Right renal cortex interstitium (tissue), 3 donors: ENCODE data around the gene GRHL3. TPM values are rescaled to one million over a fixed set of nuclear protein-coding genes. Genes with fewer than 3 reads are reported as not detected.

Experiments
- DNase-seq, 3 donors: peaks; one replicate each; pipeline ENCODE4 v3.0.0-alpha.2; 2013; ENCODE audit warnings: low read depth in 3 of 3, low spot score in 2 of 3
- polyA plus RNA-seq, 3 donors: library from polyadenylated mRNA; unstranded; fragments of 120-200 nt; gene quantifications; one replicate each; pipeline ENCODE4 v1.2.1, GENCODE V29; 2013; ENCODE audit not compliant: insufficient read length in 3 of 3

GRHL3 gene
- polyA plus RNA-seq, 3 donors: 0.98 to 5.6 (median 3.6) TPM

GRCh38 chr1:24292887-24293286, 26.3 kb upstream of the GRHL3 start:
- DNase-seq: no peak

- no peak for DNase-seq
These were observed 25.5 kb upstream of the GRHL3 start for GRCh38 chr1:24293392-24294227.

- peak in 1 of 3 donors; percentile 40 for DNase-seq
These were observed 24.9 kb upstream of the GRHL3 start for GRCh38 chr1:24294228-24294672.

- peak in 2 of 3 donors; percentile 51 to 59 for DNase-seq
These were observed 24.3 kb upstream of the GRHL3 start for GRCh38 chr1:24294716-24295371.

GRCh38 chr1:24295535-24295934, 23.6 kb upstream of the GRHL3 start:
- no peak for DNase-seq

- DNase-seq: no peak
These were observed 21.8 kb upstream of the GRHL3 start for GRCh38 chr1:24297187-24297851.

- DNase-seq: no peak
These were observed 21.3 kb upstream of the GRHL3 start for GRCh38 chr1:24297852-24298232.

- no peak for DNase-seq
These were observed 20.6 kb upstream of the GRHL3 start for GRCh38 chr1:24298606-24299005.

- no peak for DNase-seq
These were observed 19.3 kb upstream of the GRHL3 start for GRCh38 chr1:24299901-24300300.

- no peak for DNase-seq
These were observed 18.0 kb upstream of the GRHL3 start for GRCh38 chr1:24300971-24301784.

GRCh38 chr1:24301785-24302175, 17.4 kb upstream of the GRHL3 start:
- DNase-seq: no peak

GRCh38 chr1:24302209-24302611, 16.9 kb upstream of the GRHL3 start:
- no peak for DNase-seq

GRCh38 chr1:24303600-24303999, 15.6 kb upstream of the GRHL3 start:
- no peak for DNase-seq

GRCh38 chr1:24304763-24305162, 14.4 kb upstream of the GRHL3 start:
- DNase-seq: no peak

- DNase-seq: no peak
These were observed 10.7 kb upstream of the GRHL3 start for GRCh38 chr1:24308365-24309015.

- DNase-seq: no peak
These were observed 9.2 kb upstream of the GRHL3 start for GRCh38 chr1:24309762-24310485.

GRCh38 chr1:24311234-24311633, 7.9 kb upstream of the GRHL3 start:
- no peak for DNase-seq

GRCh38 chr1:24311741-24312140, 7.4 kb upstream of the GRHL3 start:
- no peak for DNase-seq

GRCh38 chr1:24315391-24315790, 3.8 kb upstream of the GRHL3 start:
- DNase-seq: no peak

GRCh38 chr1:24316645-24317044, 2.5 kb upstream of the GRHL3 start:
- DNase-seq: no peak
